Peyer's patch (tissue), 4 donors: ENCODE results near the gene PLCH2. TPM values are rescaled to one million over a fixed set of nuclear protein-coding genes. Genes with fewer than 3 reads are reported as not detected.

Source experiments
- DNase-seq, 3 donors: peaks; one replicate each; pipeline ENCODE4 v3.0.0-alpha.2; 2017 to 2019
- H3K27ac ChIP-seq, 4 donors: fragments of 200-600 bp; sonication (generic); one replicate each; pipeline ENCODE4 v1.5.1; 2016 to 2019
- H3K27me3 ChIP-seq, 2 donors: fragments of 200-600 bp; sonication (generic); one replicate each; pipeline ENCODE4 v1.5.1; 2019
- H3K36me3 ChIP-seq, 3 donors: fragments of 200-600 bp; sonication (generic); one replicate each; pipeline ENCODE4 v1.5.1; 2016 to 2019
- H3K4me1 ChIP-seq, 4 donors: fragments of 200-600 bp; sonication (generic); one replicate each; pipeline ENCODE4 v1.5.1; 2016 to 2019
- H3K4me3 ChIP-seq, 4 donors: fragments of 200-600 bp; sonication (generic); 1 replicate in 3 of 4; 2 replicates in 1 of 4; pipeline ENCODE4 v1.5.1; 2016 to 2019; ENCODE audit warnings: mild to moderate bottlenecking in 1 of 4
- H3K9me3 ChIP-seq, 4 donors: fragments of 200-600 bp; sonication (generic); one replicate each; pipeline ENCODE4 v1.5.1; 2016 to 2019; ENCODE audit warnings: mild to moderate bottlenecking in 1 of 4
- CTCF ChIP-seq, 6 experiments: fragments of 450-650 bp in 4 of 6; fragments of 200-600 bp in 2 of 6; sonication (generic) in 1 of 6; IDR thresholded peaks; one replicate each; pipeline ENCODE4 v1.5.1; 2017 to 2019; ENCODE audit warnings: antibody characterized with exemption in 6 of 6, mild to moderate bottlenecking in 3 of 6, moderate library complexity in 1 of 6
- POLR2A ChIP-seq, 2 donors: fragments of 450-650 bp; IDR thresholded peaks; one replicate each; pipeline ENCODE4 v1.5.1; 2017; ENCODE audit warnings: antibody characterized with exemption in 2 of 2, mild to moderate bottlenecking in 2 of 2, moderate library complexity in 2 of 2
- total RNA-seq, 4 donors: library from RNA; depleted of rRNA; stranded (reverse); fragments of >200 nt; gene quantifications; one replicate each; pipeline ENCODE4 v1.1.0, GENCODE V29; 2016

Gene PLCH2
- total RNA-seq, 4 donors from 2014 or later: 2.5 to 18.3 (median 7.8) TPM

GRCh38 chr1:2504949-2505272 lies 28.8 kb downstream of the PLCH2 start:
- TF ChIP-seq POLR2A (IDR thresholded peaks at IDR 0.05): no peak
- no peak for TF ChIP-seq CTCF (IDR thresholded peaks at IDR 0.05)

GRCh38 chr1:2505461-2505994 lies 29.4 kb downstream of the PLCH2 start:
- H3K36me3 ChIP-seq: peaks cover 0 to 35% (median 0%) of the 10 kb centered on the region in 3 donors
- no peak for DNase-seq
- TF ChIP-seq CTCF (IDR thresholded peaks at IDR 0.05): no peak
- no peak for TF ChIP-seq POLR2A (IDR thresholded peaks at IDR 0.05)
- peaks cover 0 to 11% of the 10 kb centered on the region in 2 donors for H3K27me3 ChIP-seq
- no peak overlapping the region for H3K27ac ChIP-seq
- no peaks in the 10 kb centered on the region for H3K9me3 ChIP-seq
- H3K4me3 ChIP-seq: no peak overlapping the region
- H3K4me1 ChIP-seq: peaks cover 0 to under 1% (median 0%) of the 10 kb centered on the region in 4 donors

More at GRCh38 chr1:2504949-2505272, 28.8 kb downstream of the PLCH2 start:
- peaks cover 0 to 6% (median 2%) of the 10 kb centered on the region in 4 donors for H3K4me1 ChIP-seq
- H3K27me3 ChIP-seq: peaks cover 0 to 11% of the 10 kb centered on the region in 2 donors
- H3K9me3 ChIP-seq: no peaks in the 10 kb centered on the region
- H3K27ac ChIP-seq: no peak overlapping the region
- H3K4me3 ChIP-seq: no peak overlapping the region
- no peak for DNase-seq
- peaks cover 0 to 29% (median 0%) of the 10 kb centered on the region in 3 donors for H3K36me3 ChIP-seq

- Histone ChIP-seq H3K4me3 (no peak overlapping the region), H3K27ac (no peak overlapping the region), H3K36me3 (peaks cover 0 to 42% (median 0%) of the 10 kb centered on the region in 3 donors), H3K9me3 (no peaks in the 10 kb centered on the region), H3K27me3 (peaks cover 0 to 11% of the 10 kb centered on the region in 2 donors), H3K4me1 (no peaks in the 10 kb centered on the region)
- TF ChIP-seq POLR2A (IDR thresholded peaks at IDR 0.05) (no peak), CTCF (IDR thresholded peaks at IDR 0.05) (no peak)
- no peak for DNase-seq
Observed at GRCh38 chr1:2506007-2506860, 30.1 kb downstream of the PLCH2 start.

GRCh38 chr1:2506901-2507565 lies 30.9 kb downstream of the PLCH2 start:
- peaks cover 0 to 50% (median 0%) of the 10 kb centered on the region in 3 donors for H3K36me3 ChIP-seq
- no peaks in the 10 kb centered on the region for H3K4me1 ChIP-seq
- DNase-seq: no peak
- peaks cover 0 to 11% of the 10 kb centered on the region in 2 donors for H3K27me3 ChIP-seq
- TF ChIP-seq POLR2A (IDR thresholded peaks at IDR 0.05): no peak
- TF ChIP-seq CTCF (IDR thresholded peaks at IDR 0.05): no peak
- no peak overlapping the region for H3K27ac ChIP-seq
- H3K4me3 ChIP-seq: no peak overlapping the region
- no peaks in the 10 kb centered on the region for H3K9me3 ChIP-seq

- no peak for TF ChIP-seq POLR2A (IDR thresholded peaks at IDR 0.05)
- TF ChIP-seq CTCF (IDR thresholded peaks at IDR 0.05): no peak
- Histone ChIP-seq H3K27me3 (peaks cover 0 to 11% of the 10 kb centered on the region in 2 donors), H3K27ac (no peak overlapping the region), H3K36me3 (peaks cover 0 to 57% (median 0%) of the 10 kb centered on the region in 3 donors), H3K9me3 (no peaks in the 10 kb centered on the region), H3K4me1 (no peaks in the 10 kb centered on the region), H3K4me3 (no peak overlapping the region)
- no peak for DNase-seq
Observed at GRCh38 chr1:2507744-2508155, 31.7 kb downstream of the PLCH2 start.
